ENCODE measurements around the gene STK11. TPM values are rescaled to one million over a fixed set of nuclear protein-coding genes. Genes with fewer than 3 reads are reported as not detected.

STK11 gene
- total RNA-seq, 1 donor from 2014 or later = 69.6 TPM

DNA sequence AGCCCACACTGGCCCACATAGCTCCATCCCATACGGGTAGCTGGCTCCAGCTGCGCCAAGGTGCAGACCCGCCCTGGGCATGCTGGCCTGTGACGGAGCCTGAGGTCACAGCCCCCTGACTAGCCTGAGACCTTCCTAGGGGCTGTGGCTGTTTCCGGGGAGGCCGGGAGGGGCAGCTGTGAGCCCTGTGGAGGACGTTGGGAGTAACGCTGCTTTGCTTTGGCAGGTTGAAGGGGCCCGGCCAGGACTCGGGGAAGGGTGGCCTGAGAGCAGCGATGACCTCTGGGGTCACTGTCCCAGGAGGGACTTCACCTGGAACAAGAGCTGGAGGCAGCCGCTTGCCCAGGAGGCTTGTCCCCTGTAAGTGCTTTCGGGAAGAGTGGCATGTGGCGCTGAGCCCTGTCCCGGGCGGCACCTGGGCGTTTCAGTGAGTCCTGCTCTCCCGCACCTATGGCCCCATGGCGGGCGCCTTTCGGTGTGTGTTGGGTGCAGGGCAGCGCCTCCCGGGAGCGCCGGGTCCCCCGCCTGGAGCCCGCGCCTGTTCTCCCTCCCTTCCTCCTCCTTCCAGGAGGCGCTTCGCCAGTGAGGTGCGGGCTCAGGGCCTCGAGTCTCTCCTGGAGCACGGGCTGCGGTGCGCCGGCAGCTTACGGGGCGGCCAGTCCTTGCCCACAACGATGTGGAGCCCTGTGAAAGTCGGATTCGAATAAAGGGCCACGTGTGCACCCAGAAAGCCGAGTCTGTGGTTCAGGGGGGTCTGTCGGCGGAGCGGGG is 68.7 kb downstream of the STK11 start:
- Mint-ChIP-seq H3K4me3 (peak overlapping the region; percentile 68), H3K27ac (peak overlapping the region; percentile 74), H3K9me3 (no peaks in the 10 kb centered on the region), H3K27me3 (ENCODE audit: insufficient read depth) (no peaks in the 10 kb centered on the region), H3K36me3 (ENCODE audit: low read depth) (peaks cover 53% of the 10 kb centered on the region), H3K4me1 (ENCODE audit: low read depth) (peaks cover 33% of the 10 kb centered on the region)
- no peak for DNase-seq (ENCODE audit: low spot score)
- intact Hi-C loops (cut with micrococcal nuclease) = no loop called here

DNA sequence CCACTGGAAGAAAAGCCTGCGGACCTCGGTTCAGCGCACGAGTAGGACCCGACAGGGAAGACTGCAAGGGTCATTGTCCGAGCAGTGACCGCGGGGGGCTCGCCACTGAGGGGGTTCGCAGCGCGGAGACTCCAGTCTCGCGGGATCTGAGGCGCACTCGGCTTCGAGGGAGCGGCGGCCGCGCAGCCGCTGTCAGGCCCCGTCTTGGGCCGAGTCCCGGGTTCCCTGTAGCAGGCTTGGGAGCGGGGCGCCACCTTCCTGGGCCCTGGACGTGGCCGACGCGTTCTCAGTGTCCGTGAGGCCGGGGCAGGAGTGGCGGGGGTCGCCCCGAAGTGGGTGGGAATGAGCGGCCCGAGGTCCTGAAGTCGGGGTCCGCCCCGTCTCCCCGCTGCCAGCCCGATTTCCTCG is 69.3 kb downstream of the STK11 start:
- intact Hi-C loops (cut with micrococcal nuclease) = loop anchor here (1.0 to 5.0 kb wide), 6 partner anchors 79 to 478 kb away; partner anchors contain the start of genes ADAMTSL5, DAZAP1, MBD3 and PTBP1
- H3K9me3 Mint-ChIP-seq = no peaks in the 10 kb centered on the region
- H3K27me3 Mint-ChIP-seq (ENCODE audit: insufficient read depth) = no peaks in the 10 kb centered on the region
- H3K36me3 Mint-ChIP-seq (ENCODE audit: low read depth) = peaks cover 55% of the 10 kb centered on the region
- DNase-seq (ENCODE audit: low spot score) = no peak
- peak overlapping the region; percentile 74 for H3K27ac Mint-ChIP-seq
- H3K4me3 Mint-ChIP-seq = peak overlapping the region; percentile 66
- H3K4me1 Mint-ChIP-seq (ENCODE audit: low read depth) = peaks cover 32% of the 10 kb centered on the region

GRCh38 chr19:1275260-1275975 is 69.8 kb downstream of the STK11 start, which contains the start of gene FAM174C:
Gene FAM174C (plus strand): TSS chr19:1275530. CDS start chr19:1275550, 20 bp downstream.
- H3K4me3 Mint-ChIP-seq = peak within 1 kb of the TSS; percentile 93
- H3K9me3 Mint-ChIP-seq = no peaks in the 10 kb centered on the region
- peak; percentile 93 for DNase-seq (ENCODE audit: low spot score)
- peaks cover 55% of the 10 kb centered on the region for H3K36me3 Mint-ChIP-seq (ENCODE audit: low read depth)
- H3K27ac Mint-ChIP-seq = peak within 1 kb of the TSS; percentile 97
- H3K27me3 Mint-ChIP-seq (ENCODE audit: insufficient read depth) = no peaks in the 10 kb centered on the region
- intact Hi-C loops (cut with micrococcal nuclease) = loop anchor here (1.0 to 5.0 kb wide), 6 partner anchors 79 to 478 kb away; partner anchors contain the start of genes ADAMTSL5, DAZAP1, MBD3 and PTBP1
- H3K4me1 Mint-ChIP-seq (ENCODE audit: low read depth) = peaks cover 26% of the 10 kb centered on the region

- peak overlapping the region; percentile 93 for H3K4me3 Mint-ChIP-seq
- peaks cover 49% of the 10 kb centered on the region for H3K36me3 Mint-ChIP-seq (ENCODE audit: low read depth)
- H3K27me3 Mint-ChIP-seq (ENCODE audit: insufficient read depth) = no peaks in the 10 kb centered on the region
- peak overlapping the region; percentile 97 for H3K27ac Mint-ChIP-seq
- DNase-seq (ENCODE audit: low spot score) = no peak
- intact Hi-C loops (cut with micrococcal nuclease) = loop anchor here (1.0 to 5.0 kb wide), 6 partner anchors 78 to 479 kb away; partner anchors contain the start of genes ADAMTSL5, DAZAP1, MBD3 and PTBP1
- H3K9me3 Mint-ChIP-seq = no peaks in the 10 kb centered on the region
- H3K4me1 Mint-ChIP-seq (ENCODE audit: low read depth) = peaks cover 19% of the 10 kb centered on the region
These were observed 70.5 kb downstream of the STK11 start for GRCh38 chr19:1275976-1276627.

DNA sequence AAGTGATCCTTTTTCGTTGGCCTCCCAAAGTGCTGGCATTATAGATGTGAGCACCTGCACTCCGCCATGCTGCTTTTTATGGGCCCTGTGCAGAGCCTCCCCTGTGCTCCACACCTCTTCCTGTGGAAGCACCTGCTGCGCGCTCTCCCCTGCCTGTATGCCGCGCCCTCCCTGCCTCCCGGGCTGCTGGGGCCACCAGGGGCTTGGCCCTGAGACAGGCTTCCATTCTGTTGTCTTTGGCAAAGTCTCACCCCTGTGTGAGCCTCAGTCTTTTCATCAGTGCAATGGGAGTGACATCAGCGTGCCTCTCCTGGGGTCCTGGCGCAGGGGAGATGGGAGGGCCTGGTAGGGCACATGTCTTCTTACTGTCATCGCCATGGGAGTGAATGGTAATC is 71.0 kb downstream of the STK11 start:
- Mint-ChIP-seq H3K4me1 (ENCODE audit: low read depth) (peaks cover 15% of the 10 kb centered on the region), H3K27me3 (ENCODE audit: insufficient read depth) (no peaks in the 10 kb centered on the region), H3K9me3 (no peaks in the 10 kb centered on the region), H3K4me3 (peak overlapping the region; percentile 93), H3K27ac (peak overlapping the region; percentile 97), H3K36me3 (ENCODE audit: low read depth) (peaks cover 44% of the 10 kb centered on the region)
- intact Hi-C loops (cut with micrococcal nuclease) = loop anchor here (5.0 kb wide), 3 partner anchors 236 to 376 kb away; partner anchors contain the start of genes ADAMTSL5, MBD3 and TCF3
- no peak for DNase-seq (ENCODE audit: low spot score)

DNA sequence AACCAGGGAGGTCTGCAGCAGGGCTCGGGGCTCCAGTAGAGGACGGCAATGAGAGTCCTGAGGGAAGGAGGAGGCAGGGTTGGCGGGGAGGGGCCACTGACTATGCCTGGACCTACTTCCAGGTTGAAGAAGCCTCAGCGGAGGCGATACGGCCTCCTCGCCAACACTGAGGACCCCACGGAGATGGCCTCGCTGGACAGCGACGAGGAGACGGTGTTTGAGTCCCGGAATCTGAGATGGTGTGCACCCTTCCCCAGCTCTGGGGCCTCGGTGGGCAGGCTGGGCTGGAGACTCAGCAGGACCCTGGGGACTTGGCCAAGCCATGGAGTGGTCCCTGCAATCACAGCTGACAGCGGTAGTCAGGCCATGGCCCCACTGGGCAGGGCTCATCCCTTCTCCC is 71.5 kb downstream of the STK11 start:
- peak overlapping the region; percentile 93 for H3K4me3 Mint-ChIP-seq
- peaks cover 40% of the 10 kb centered on the region for H3K36me3 Mint-ChIP-seq (ENCODE audit: low read depth)
- DNase-seq (ENCODE audit: low spot score) = no peak
- H3K9me3 Mint-ChIP-seq = no peaks in the 10 kb centered on the region
- peaks cover 15% of the 10 kb centered on the region for H3K4me1 Mint-ChIP-seq (ENCODE audit: low read depth)
- intact Hi-C loops (cut with micrococcal nuclease) = loop anchor here (5.0 kb wide), 3 partner anchors 235 to 375 kb away; partner anchors contain the start of genes ADAMTSL5, MBD3 and TCF3
- H3K27me3 Mint-ChIP-seq (ENCODE audit: insufficient read depth) = no peaks in the 10 kb centered on the region
- H3K27ac Mint-ChIP-seq = peak overlapping the region; percentile 97

Other genes starting within 250 kb of the STK11 start
- 105 and 108 TPM in 2 replicates for gene WDR18, start 221.4 kb upstream of the STK11 start, total RNA-seq
- not detected in 2 replicates for gene GRIN3B, start 205.4 kb upstream of the STK11 start, total RNA-seq
- 162 and 170 TPM in 2 replicates for gene TMEM259, start 184.7 kb upstream of the STK11 start, total RNA-seq
- not detected in 2 replicates for gene RNU6-2, start 184.3 kb upstream of the STK11 start, total RNA-seq
- 112 and 114 TPM in 2 replicates for gene CNN2, start 179.2 kb upstream of the STK11 start, total RNA-seq
- gene ABCA7, start 165.7 kb upstream of the STK11 start, total RNA-seq = 15.8 and 18.3 TPM in 2 replicates
- 201 and 202 TPM in 2 replicates for gene ARHGAP45, start 138.6 kb upstream of the STK11 start, total RNA-seq
- gene POLR2E, start 110.4 kb upstream of the STK11 start, total RNA-seq = 265 and 282 TPM in 2 replicates
- gene GPX4, start 101.8 kb upstream of the STK11 start, total RNA-seq = 236 and 241 TPM in 2 replicates
- gene SBNO2, start 31.5 kb upstream of the STK11 start, total RNA-seq = 95.5 and 96.9 TPM in 2 replicates
- gene CBARP, start 32.2 kb downstream of the STK11 start, total RNA-seq = 1.5 and 1.8 TPM in 2 replicates
- 234 and 239 TPM in 2 replicates for gene ATP5F1D, start 36.0 kb downstream of the STK11 start, total RNA-seq
- 87.6 and 91.6 TPM in 2 replicates for gene MIDN, start 42.8 kb downstream of the STK11 start, total RNA-seq
- gene CIRBP, start 63.6 kb downstream of the STK11 start, total RNA-seq = 245 and 256 TPM in 2 replicates
- 119 and 128 TPM in 2 replicates for gene FAM174C, start 69.8 kb downstream of the STK11 start, total RNA-seq
- gene EFNA2, start 80.1 kb downstream of the STK11 start, total RNA-seq = not detected in 2 replicates
- gene NDUFS7, start 178.1 kb downstream of the STK11 start, total RNA-seq = 97.9 and 98.8 TPM in 2 replicates
- 21.7 and 22.3 TPM in 2 replicates for gene GAMT, start 195.8 kb downstream of the STK11 start, total RNA-seq
- 301 and 304 TPM in 2 replicates for gene DAZAP1, start 201.8 kb downstream of the STK11 start, total RNA-seq
- 1,387 and 1,455 TPM in 2 replicates for gene RPS15, start 232.6 kb downstream of the STK11 start, total RNA-seq
- 0.16 and 0.17 TPM in 2 replicates for gene APC2, start 244.3 kb downstream of the STK11 start, total RNA-seq